ENCODE results near the gene PLAC8L1. TPM values are rescaled to one million over a fixed set of nuclear protein-coding genes. Genes with fewer than 3 reads are reported as not detected.
"Not testable (repeated sequence)": the region's sequence is repeated elsewhere in the genome, so short reads cannot be mapped to it uniquely, and the experiment has no call there.

PLAC8L1 gene
- total and polyA plus RNA-seq, 4 donors = 0.46 to 0.51 TPM; not detected in 2

- ATAC-seq (ENCODE audit: insufficient read depth, low FRiP score) = no peak
- no peak for TF ChIP-seq CTCF (IDR thresholded peaks at IDR 0.05; ENCODE audit: control extremely low read depth, extremely low read depth)
- H3K9me3 ChIP-seq (ENCODE audit: control insufficient read depth in 4 of 4, insufficient read depth in 3 of 4, low read length in 3 of 4) = no peaks in the 10 kb centered on the region
- DNase-seq = peak; percentile 14 to 19 (median 15)
- H3K9ac ChIP-seq (ENCODE audit: insufficient read depth in 1 of 2, low read length in 2 of 2) = no peak overlapping the region
- WGBS, 2 donors = 35 to 47% methylated on average over 1 of the region's 1 CpG
- H3K36me3 ChIP-seq (ENCODE audit: control insufficient read depth in 4 of 4, insufficient read depth in 4 of 4, low read length in 4 of 4) = peaks cover 0 to 18% (median 5%) of the 10 kb centered on the region in 4 donors
- peaks cover 0 to 4% (median 0%) of the 10 kb centered on the region in 5 donors for H3K4me1 ChIP-seq (ENCODE audit: control insufficient read depth in 5 of 5, insufficient read depth in 5 of 5, low read length in 5 of 5)
- no peak overlapping the region for H3K27ac ChIP-seq (ENCODE audit: low read depth in 1 of 2, low read length in 1 of 2)
- H3K27me3 ChIP-seq (ENCODE audit: control insufficient read depth in 3 of 3, insufficient read depth in 3 of 3, low read length in 2 of 3) = no peaks in the 10 kb centered on the region
- no peak overlapping the region for H3K4me3 ChIP-seq
Measured at GRCh38 chr5:146111409-146111808, 6.0 kb upstream of the PLAC8L1 start.

- Histone ChIP-seq H3K27ac (ENCODE audit: low read depth in 1 of 2, low read length in 1 of 2) (no peak overlapping the region), H3K4me3 (no peak overlapping the region), H3K4me1 (ENCODE audit: control insufficient read depth in 5 of 5, insufficient read depth in 5 of 5, low read length in 5 of 5) (no peaks in the 10 kb centered on the region), H3K9ac (ENCODE audit: insufficient read depth in 1 of 2, low read length in 2 of 2) (no peak overlapping the region), H3K27me3 (ENCODE audit: control insufficient read depth in 3 of 3, insufficient read depth in 3 of 3, low read length in 2 of 3) (no peaks in the 10 kb centered on the region), H3K36me3 (ENCODE audit: control insufficient read depth in 4 of 4, insufficient read depth in 4 of 4, low read length in 4 of 4) (peaks cover 0 to 15% (median 4%) of the 10 kb centered on the region in 4 donors), H3K9me3 (ENCODE audit: control insufficient read depth in 4 of 4, insufficient read depth in 3 of 4, low read length in 3 of 4) (no peaks in the 10 kb centered on the region)
- WGBS, 2 donors = 65 to 71% methylated on average over 1 of the region's 1 CpG
- DNase-seq = no peak
- ATAC-seq (ENCODE audit: insufficient read depth, low FRiP score) = no peak
- TF ChIP-seq CTCF (IDR thresholded peaks at IDR 0.05; ENCODE audit: control extremely low read depth, extremely low read depth) = no peak
Measured at GRCh38 chr5:146109379-146109778, 4.0 kb upstream of the PLAC8L1 start.

GRCh38 chr5:146108870-146109269, 3.5 kb upstream of the PLAC8L1 start:
- ATAC-seq (ENCODE audit: insufficient read depth, low FRiP score); H3K4me3 ChIP-seq; DNase-seq; H3K9ac ChIP-seq (ENCODE audit: insufficient read depth in 1 of 2, low read length in 2 of 2); H3K27ac ChIP-seq (ENCODE audit: low read depth in 1 of 2, low read length in 1 of 2); H3K4me1 ChIP-seq (ENCODE audit: control insufficient read depth in 5 of 5, insufficient read depth in 5 of 5, low read length in 5 of 5); H3K9me3 ChIP-seq (ENCODE audit: control insufficient read depth in 4 of 4, insufficient read depth in 3 of 4, low read length in 3 of 4); H3K27me3 ChIP-seq (ENCODE audit: control insufficient read depth in 3 of 3, insufficient read depth in 3 of 3, low read length in 2 of 3): not testable (repeated sequence)
- 93 to 95% methylated on average over 2 of the region's 2 CpGs for WGBS, 2 donors
- peaks cover 0 to 14% (median 4%) of the 10 kb centered on the region in 4 donors for H3K36me3 ChIP-seq (ENCODE audit: control insufficient read depth in 4 of 4, insufficient read depth in 4 of 4, low read length in 4 of 4)

GRCh38 chr5:146107901-146108300, 2.5 kb upstream of the PLAC8L1 start:
- peaks cover 0 to 12% (median 2%) of the 10 kb centered on the region in 4 donors for H3K36me3 ChIP-seq (ENCODE audit: control insufficient read depth in 4 of 4, insufficient read depth in 4 of 4, low read length in 4 of 4)
- no peak for TF ChIP-seq CTCF (IDR thresholded peaks at IDR 0.05; ENCODE audit: control extremely low read depth, extremely low read depth)
- no peaks in the 10 kb centered on the region for H3K9me3 ChIP-seq (ENCODE audit: control insufficient read depth in 4 of 4, insufficient read depth in 3 of 4, low read length in 3 of 4)
- no peak overlapping the region for H3K27ac ChIP-seq (ENCODE audit: low read depth in 1 of 2, low read length in 1 of 2)
- DNase-seq = no peak
- peaks cover 0 to 5% (median 0%) of the 10 kb centered on the region in 5 donors for H3K4me1 ChIP-seq (ENCODE audit: control insufficient read depth in 5 of 5, insufficient read depth in 5 of 5, low read length in 5 of 5)
- ATAC-seq (ENCODE audit: insufficient read depth, low FRiP score) = no peak
- H3K9ac ChIP-seq (ENCODE audit: insufficient read depth in 1 of 2, low read length in 2 of 2) = no peak overlapping the region
- no peak overlapping the region for H3K4me3 ChIP-seq
- H3K27me3 ChIP-seq (ENCODE audit: control insufficient read depth in 3 of 3, insufficient read depth in 3 of 3, low read length in 2 of 3) = no peaks in the 10 kb centered on the region
- WGBS, 2 donors = 5 to 70% methylated on average over 1 of the region's 1 CpG
